SK-N-SH (cell line): ENCODE results near the gene TMEFF1. TPM values are rescaled to one million over a fixed set of nuclear protein-coding genes. Genes with fewer than 3 reads are reported as not detected.

Experiments used
- CTCF ChIA-PET: fragments of 300-600, 350-600 bp; formaldehyde crosslinking; extraction: SDS; loops from one replicate; lab custom pipeline; 2021; lab: Yijun Ruan, JAX
- POLR2A ChIA-PET: fragments of 350-600 bp; sonication (Branson Sonifier 250); formaldehyde crosslinking; extraction: SDS; loops from one replicate; lab custom pipeline; 2020; ENCODE audit warnings: antibody characterized with exemption, inconsistent platforms; lab: Yijun Ruan, JAX
- DNase-seq: peaks from one replicate; pipeline ENCODE4 v3.0.0; 2012
- H2AFZ ChIP-seq: fragments of 200-600 bp; sonication (generic); 2 replicates; pipeline ENCODE4 v1.8.1; 2016; ENCODE audit warnings: antibody characterized with exemption, mild to moderate bottlenecking, low read depth
- H3F3A ChIP-seq: fragments of 200-600 bp; sonication (generic); replicated peaks from 2 replicates; pipeline ENCODE3; 2016; ENCODE audit warnings: antibody characterized with exemption, mild to moderate bottlenecking; ENCODE audit not compliant: insufficient read depth
- H3K27ac ChIP-seq, 2 experiments: fragments of 200-500 bp in 1 of 2; fragments of 200-600 bp in 1 of 2; sonication (Bioruptor generic) in 1 of 2; sonication (generic), shearing (Covaris generic) in 1 of 2; 2 replicates each; pipeline versions ENCODE4 v1.5.1 to v1.6.1; 2014 to 2016; ENCODE audit warnings: low read depth in 2 of 2, inconsistent platforms in 1 of 2, low read length in 1 of 2, mild to moderate bottlenecking in 1 of 2, mixed read lengths in 1 of 2
- H3K27me3 ChIP-seq: fragments of 200-600 bp; sonication (generic), shearing (Covaris generic); 2 replicates; pipeline ENCODE4 v1.6.1; 2016; ENCODE audit warnings: mixed run types; ENCODE audit not compliant: insufficient read depth
- H3K36me3 ChIP-seq, 2 experiments: fragments of 200-500 bp in 1 of 2; fragments of 200-600 bp in 1 of 2; sonication (Bioruptor generic) in 1 of 2; sonication (generic) in 1 of 2; replicated peaks in 1 of 2; 2 replicates each; pipeline versions ENCODE3 to v1.5.1; 2014 to 2016; ENCODE audit warnings: low read length in 1 of 2, mild to moderate bottlenecking in 1 of 2; ENCODE audit not compliant: insufficient read depth in 2 of 2, control insufficient read depth in 1 of 2
- H3K4me1 ChIP-seq, 2 experiments: fragments of 200-500 bp in 1 of 2; fragments of 200-600 bp in 1 of 2; sonication (Bioruptor generic) in 1 of 2; sonication (generic), shearing (Covaris generic) in 1 of 2; 2 replicates each; pipeline versions ENCODE4 v1.5.1 to v1.6.1; 2014 to 2016; ENCODE audit warnings: low read depth in 1 of 2, low read length in 1 of 2, mixed run types in 1 of 2; ENCODE audit not compliant: insufficient read depth in 2 of 2, control insufficient read depth in 1 of 2
- H3K4me2 ChIP-seq: fragments of 200-600 bp; sonication (generic), shearing (Covaris generic); 2 replicates; pipeline ENCODE4 v1.6.1; 2017; ENCODE audit warnings: mixed run types
- H3K4me3 ChIP-seq, 2 experiments: fragments of 200-500 bp in 1 of 2; fragments of 200-600 bp in 1 of 2; sonication (Bioruptor generic) in 1 of 2; sonication (generic), shearing (Covaris generic) in 1 of 2; 2 replicates each; pipeline versions ENCODE4 v1.5.1 to v1.8.1; 2014 to 2016; ENCODE audit warnings: low read depth in 2 of 2, inconsistent platforms in 1 of 2, low read length in 1 of 2, mild to moderate bottlenecking in 1 of 2, mixed read lengths in 1 of 2, moderate library complexity in 1 of 2
- H3K79me2 ChIP-seq: fragments of 200-600 bp; sonication (generic); 2 replicates; pipeline ENCODE4 v1.8.1; 2017; ENCODE audit warnings: mild to moderate bottlenecking; ENCODE audit not compliant: insufficient read depth
- H3K9ac ChIP-seq: fragments of 200-600 bp; sonication (generic); 2 replicates; pipeline ENCODE4 v1.6.1; 2017; ENCODE audit warnings: mixed run types
- H3K9me2 ChIP-seq: fragments of 200-600 bp; sonication (generic); 2 replicates; pipeline ENCODE4 v1.6.1; 2017; ENCODE audit warnings: mixed run types
- H3K9me3 ChIP-seq: fragments of 200-600 bp; sonication (generic); 2 replicates; pipeline ENCODE4 v1.6.1; 2017; ENCODE audit warnings: mixed run types, mild to moderate bottlenecking, moderate library complexity
- H4K20me1 ChIP-seq: fragments of 200-600 bp; sonication (generic); 2 replicates; pipeline ENCODE4 v1.6.1; 2017; ENCODE audit warnings: mild to moderate bottlenecking, mixed run types; ENCODE audit not compliant: insufficient read depth
- CHD2 ChIP-seq: fragments of 150-350 bp; IDR thresholded peaks from 2 replicates; pipeline ENCODE4 v1.6.1; 2018; ENCODE audit warnings: low read length; ENCODE audit not compliant: partially characterized antibody
- CTCF ChIP-seq: fragments of 200-600 bp; sonication (generic); IDR thresholded peaks from 2 replicates; pipeline ENCODE4 v1.6.1; 2017; ENCODE audit warnings: antibody characterized with exemption, mild to moderate bottlenecking, moderate library complexity
- ELF1 ChIP-seq: IDR thresholded peaks from 2 replicates; pipeline ENCODE4 v1.4.0; 2012
- EP300 ChIP-seq, 2 experiments: IDR thresholded peaks; 2 replicates each; pipeline versions ENCODE4 v1.4.0 to v1.6.1; 2012; ENCODE audit warnings: borderline replicate concordance in 1 of 2, low read depth in 1 of 2, low read length in 1 of 2
- FOSL2 ChIP-seq: IDR thresholded peaks from 2 replicates; pipeline ENCODE4 v1.4.0; 2012; ENCODE audit warnings: low read depth, mild to moderate bottlenecking, moderate library complexity, borderline replicate concordance
- FOXJ3 ChIP-seq: sonication (generic); formaldehyde crosslinking; IDR thresholded peaks from 2 replicates; pipeline ENCODE4 v1.5.1; 2020; ENCODE audit warnings: mild to moderate bottlenecking, missing genetic modification reagents
- GABPA ChIP-seq: IDR thresholded peaks from 2 replicates; pipeline ENCODE4 v1.4.0; 2012; ENCODE audit warnings: low read depth, mild to moderate bottlenecking
- MAX ChIP-seq: IDR thresholded peaks from 2 replicates; pipeline ENCODE4 v1.4.0; 2012; ENCODE audit warnings: low read depth
- MEF2A ChIP-seq: IDR thresholded peaks from 2 replicates; pipeline ENCODE4 v1.4.0; 2012; ENCODE audit warnings: low read depth, borderline replicate concordance
- MXI1 ChIP-seq: IDR thresholded peaks from 2 replicates; pipeline ENCODE4 v1.6.1; 2012; ENCODE audit warnings: mild to moderate bottlenecking, low read depth, low read length, improper control_type of control experiment
- NFIC ChIP-seq: IDR thresholded peaks from 2 replicates; pipeline ENCODE4 v1.4.0; 2012; ENCODE audit warnings: borderline replicate concordance
- POLR2AphosphoS5 ChIP-seq: IDR thresholded peaks from 2 replicates; pipeline ENCODE4 v1.6.1; 2012; ENCODE audit warnings: low read depth, low read length
- RAD21 ChIP-seq: IDR thresholded peaks from 2 replicates; pipeline ENCODE4 v1.6.1; 2012; ENCODE audit warnings: mild to moderate bottlenecking, low read length
- RCOR1 ChIP-seq: fragments of 150-350 bp; IDR thresholded peaks from 2 replicates; pipeline ENCODE4 v1.6.1; 2017; ENCODE audit warnings: antibody characterized with exemption, low read length
- RFX5 ChIP-seq: IDR thresholded peaks from 2 replicates; pipeline ENCODE4 v1.6.1; 2012; ENCODE audit warnings: mild to moderate bottlenecking, improper control_type of control experiment, low read length
- RXRA ChIP-seq: IDR thresholded peaks from 2 replicates; pipeline ENCODE4 v1.4.0; 2012; ENCODE audit warnings: low read depth, mild to moderate bottlenecking, borderline replicate concordance
- TAF1 ChIP-seq: IDR thresholded peaks from 2 replicates; pipeline ENCODE4 v1.6.1; 2012; ENCODE audit warnings: low read depth, mild to moderate bottlenecking, low read length, moderate library complexity, borderline replicate concordance
- TEAD4 ChIP-seq: IDR thresholded peaks from 2 replicates; pipeline ENCODE4 v1.4.0; 2012; ENCODE audit warnings: mild to moderate bottlenecking, borderline replicate concordance; ENCODE audit not compliant: insufficient read depth
- USF1 ChIP-seq: IDR thresholded peaks from 2 replicates; pipeline ENCODE4 v1.4.0; 2012; ENCODE audit warnings: low read depth, borderline replicate concordance
- USF2 ChIP-seq: fragments of 150-350 bp; IDR thresholded peaks from 2 replicates; pipeline ENCODE4 v1.6.1; 2017; ENCODE audit warnings: antibody characterized with exemption, low read length, low read depth, borderline replicate concordance
- ZBTB33 ChIP-seq: IDR thresholded peaks from 2 replicates; pipeline ENCODE4 v1.4.0; 2012; ENCODE audit warnings: low read depth, borderline replicate concordance
- WGBS: methylation state at CpG from one replicate; pipeline ENCODE4 v1.1.6; 2017; ENCODE audit warnings: low lambda C conversion rate; 5-methylcytosine and 5-hydroxymethylcytosine counted together
- polyA plus RNA-seq, 3 experiments: library from polyadenylated mRNA; depleted of rRNA; stranded (reverse); fragments of >200 nt; gene quantifications; 2 replicates each; pipeline ENCODE4 v1.2.3, GENCODE V29; 2012

The TMEFF1 gene
- polyA plus RNA-seq, 1 of the 3 experiments (the other 2 are of a cell fraction) = 2.5 TPM

GRCh38 chr9:100605405-100605804 is 132.5 kb downstream of the TMEFF1 start (continued):
- TF ChIP-seq CTCF (no peak), RAD21 (no peak)

- CTCF ChIA-PET = interaction anchor here (3.1 kb wide), 1 partner anchor 17 kb away, joined by 18 read pairs; no protein-coding TSS in a partner anchor
- H3K4me2 ChIP-seq = no peak overlapping the region
Observed at GRCh38 chr9:100619194-100619593, 146.2 kb downstream of the TMEFF1 start.

GRCh38 chr9:100619665-100620064 is 146.7 kb downstream of the TMEFF1 start:
- Histone ChIP-seq H3K9me2 (no peaks in the 10 kb centered on the region), H3K27ac (no peak overlapping the region), H3K79me2 (no peaks in the 10 kb centered on the region), H3K9me3 (no peaks in the 10 kb centered on the region), H3K36me3 (no peaks in the 10 kb centered on the region), H3F3A (no peaks in the 10 kb centered on the region), H3K4me2 (no peak overlapping the region), H3K4me3 (no peak overlapping the region), H3K4me1 (no peaks in the 10 kb centered on the region), H4K20me1 (no peaks in the 10 kb centered on the region), H2AFZ (no peak overlapping the region), H3K27me3 (no peaks in the 10 kb centered on the region), H3K9ac (no peak overlapping the region)
- WGBS = 0% methylated on average over 1 of the region's 5 CpGs
- no peak for DNase-seq
- POLR2A ChIA-PET = no interaction called here
- TF ChIP-seq NFIC = no peak
- TF ChIP-seq TAF1 = no peak
- TF ChIP-seq MAX = no peak
- TF ChIP-seq USF1 = no peak
- no peak for TF ChIP-seq EP300 (IDR thresholded peaks at IDR 0.05; ENCODE audit: borderline replicate concordance in 1 of 2, low read depth in 1 of 2, low read length in 1 of 2)
- TF ChIP-seq CHD2 = no peak
- no peak for TF ChIP-seq RCOR1
- TF ChIP-seq GABPA = no peak
- no peak for TF ChIP-seq RXRA
- TF ChIP-seq MEF2A = no peak
- no peak for TF ChIP-seq ELF1
- no peak for TF ChIP-seq POLR2AphosphoS5
- no peak for TF ChIP-seq RFX5
- no peak for TF ChIP-seq USF2
- CTCF ChIA-PET = interaction anchor here (3.1 kb wide), 1 partner anchor 18 kb away, joined by 18 read pairs; no protein-coding TSS in a partner anchor

More at GRCh38 chr9:100619194-100619593, 146.2 kb downstream of the TMEFF1 start:
- no peak overlapping the region for H3K4me3 ChIP-seq
- no peaks in the 10 kb centered on the region for H3K27me3 ChIP-seq
- no peak for TF ChIP-seq MXI1
- TF ChIP-seq RCOR1 = no peak
- no peak for TF ChIP-seq ZBTB33
- no peak for TF ChIP-seq FOSL2
- TF ChIP-seq FOXJ3 = no peak
- no peak for TF ChIP-seq GABPA
- no peak for TF ChIP-seq TEAD4
- no peak for TF ChIP-seq NFIC
- H3K9me3 ChIP-seq = no peaks in the 10 kb centered on the region
- no peaks in the 10 kb centered on the region for H4K20me1 ChIP-seq
- no peak overlapping the region for H2AFZ ChIP-seq
- no peaks in the 10 kb centered on the region for H3K36me3 ChIP-seq
- H3K9me2 ChIP-seq = no peaks in the 10 kb centered on the region
- H3K79me2 ChIP-seq = no peaks in the 10 kb centered on the region
- no peak overlapping the region for H3K27ac ChIP-seq
- H3K4me1 ChIP-seq = no peaks in the 10 kb centered on the region
- 40% methylated on average over 1 of the region's 5 CpGs for WGBS
- POLR2A ChIA-PET = no interaction called here
- H3K9ac ChIP-seq = no peak overlapping the region
- H3F3A ChIP-seq = no peaks in the 10 kb centered on the region
- DNase-seq = no peak
